Mesothelial cell of epicardium (in vitro differentiated cells): ENCODE results near the gene CLMP. TPM values are rescaled to one million over a fixed set of nuclear protein-coding genes. Genes with fewer than 3 reads are reported as not detected.

Source experiments
- DNase-seq, 2 experiments: peaks; one replicate each; pipeline ENCODE4 v3.0.0; 2021; ENCODE audit warnings: low spot score in 2 of 2; ENCODE audit not compliant: unreplicated experiment in 2 of 2
- H3K27ac Mint-ChIP-seq: 2 replicates; pipeline ENCODE4 v1.8.0; 2021; ENCODE audit warnings: mixed read lengths
- H3K27me3 Mint-ChIP-seq: 2 replicates; pipeline ENCODE4 v1.8.0; 2021; ENCODE audit warnings: low read depth, mixed read lengths
- H3K36me3 Mint-ChIP-seq: 2 replicates; pipeline ENCODE4 v1.8.0; 2021; ENCODE audit warnings: mixed read lengths
- H3K4me1 Mint-ChIP-seq: 2 replicates; pipeline ENCODE4 v1.8.0; 2021; ENCODE audit warnings: mixed read lengths
- H3K4me3 Mint-ChIP-seq: 2 replicates; pipeline ENCODE4 v1.8.0; 2021; ENCODE audit warnings: mild to moderate bottlenecking, moderate library complexity, mixed read lengths
- H3K9me3 Mint-ChIP-seq: 2 replicates; pipeline ENCODE4 v1.8.0; 2021; ENCODE audit warnings: mixed read lengths
- total RNA-seq: library from RNA; stranded (reverse); gene quantifications from 3 replicates; pipeline ENCODE4 v1.2.1, GENCODE V29; 2021
- TF ChIP-seq, protein P1 (sequence below): fragments of 200-600 bp; sonication (generic); IDR thresholded peaks from one replicate; pipeline ENCODE4 v1.5.0; 2021; ENCODE audit warnings: antibody characterized with exemption; ENCODE audit not compliant: unreplicated experiment

The CLMP gene
- total RNA-seq, 1 donor from 2014 or later, result 18.0 TPM

DNA sequence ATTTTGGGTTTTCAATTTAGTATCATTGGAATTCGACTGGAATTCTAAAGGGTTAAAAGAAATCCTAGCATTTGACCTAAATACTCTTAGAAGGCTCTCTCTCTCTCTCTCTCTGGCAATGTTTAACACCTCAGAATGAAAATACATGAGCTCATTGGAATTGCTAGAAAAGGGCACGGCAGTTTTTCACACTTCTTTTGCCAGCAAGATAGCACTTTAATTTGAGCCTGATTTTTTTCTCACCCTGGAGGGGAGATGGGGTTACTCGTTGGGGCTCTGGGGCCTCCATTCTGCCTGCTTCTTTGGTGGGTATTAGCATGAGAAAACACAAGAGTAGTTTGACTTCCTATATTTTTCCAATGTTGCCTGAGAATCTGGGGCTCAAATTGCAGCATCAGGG is 22.8 kb upstream of the CLMP start:
- H3K4me1 Mint-ChIP-seq, result peaks cover 7% of the 10 kb centered on the region
- TF ChIP-seq, protein P1, sequence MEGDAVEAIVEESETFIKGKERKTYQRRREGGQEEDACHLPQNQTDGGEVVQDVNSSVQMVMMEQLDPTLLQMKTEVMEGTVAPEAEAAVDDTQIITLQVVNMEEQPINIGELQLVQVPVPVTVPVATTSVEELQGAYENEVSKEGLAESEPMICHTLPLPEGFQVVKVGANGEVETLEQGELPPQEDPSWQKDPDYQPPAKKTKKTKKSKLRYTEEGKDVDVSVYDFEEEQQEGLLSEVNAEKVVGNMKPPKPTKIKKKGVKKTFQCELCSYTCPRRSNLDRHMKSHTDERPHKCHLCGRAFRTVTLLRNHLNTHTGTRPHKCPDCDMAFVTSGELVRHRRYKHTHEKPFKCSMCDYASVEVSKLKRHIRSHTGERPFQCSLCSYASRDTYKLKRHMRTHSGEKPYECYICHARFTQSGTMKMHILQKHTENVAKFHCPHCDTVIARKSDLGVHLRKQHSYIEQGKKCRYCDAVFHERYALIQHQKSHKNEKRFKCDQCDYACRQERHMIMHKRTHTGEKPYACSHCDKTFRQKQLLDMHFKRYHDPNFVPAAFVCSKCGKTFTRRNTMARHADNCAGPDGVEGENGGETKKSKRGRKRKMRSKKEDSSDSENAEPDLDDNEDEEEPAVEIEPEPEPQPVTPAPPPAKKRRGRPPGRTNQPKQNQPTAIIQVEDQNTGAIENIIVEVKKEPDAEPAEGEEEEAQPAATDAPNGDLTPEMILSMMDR, result no peak
- H3K9me3 Mint-ChIP-seq, result peaks cover 19% of the 10 kb centered on the region
- no peaks in the 10 kb centered on the region for H3K27me3 Mint-ChIP-seq
- peaks cover 2% of the 10 kb centered on the region for H3K36me3 Mint-ChIP-seq
- no peak for DNase-seq
- H3K27ac Mint-ChIP-seq, result no peak overlapping the region
- H3K4me3 Mint-ChIP-seq, result no peak overlapping the region

GRCh38 chr11:123216249-123216648 is 21.2 kb upstream of the CLMP start:
- H3K9me3 Mint-ChIP-seq, result peaks cover 2% of the 10 kb centered on the region
- no peak overlapping the region for H3K27ac Mint-ChIP-seq
- no peaks in the 10 kb centered on the region for H3K27me3 Mint-ChIP-seq
- peaks cover 12% of the 10 kb centered on the region for H3K4me1 Mint-ChIP-seq
- DNase-seq, result no peak
- TF ChIP-seq, protein P1, result no peak
- no peak overlapping the region for H3K4me3 Mint-ChIP-seq
- H3K36me3 Mint-ChIP-seq, result no peaks in the 10 kb centered on the region

GRCh38 chr11:123214940-123215339 is 19.9 kb upstream of the CLMP start:
- no peak overlapping the region for H3K4me3 Mint-ChIP-seq
- H3K27ac Mint-ChIP-seq, result no peak overlapping the region
- DNase-seq, result no peak
- TF ChIP-seq, protein P1, result no peak
- H3K9me3 Mint-ChIP-seq, result no peaks in the 10 kb centered on the region
- H3K27me3 Mint-ChIP-seq, result no peaks in the 10 kb centered on the region
- H3K4me1 Mint-ChIP-seq, result peaks cover 18% of the 10 kb centered on the region
- H3K36me3 Mint-ChIP-seq, result no peaks in the 10 kb centered on the region

DNA sequence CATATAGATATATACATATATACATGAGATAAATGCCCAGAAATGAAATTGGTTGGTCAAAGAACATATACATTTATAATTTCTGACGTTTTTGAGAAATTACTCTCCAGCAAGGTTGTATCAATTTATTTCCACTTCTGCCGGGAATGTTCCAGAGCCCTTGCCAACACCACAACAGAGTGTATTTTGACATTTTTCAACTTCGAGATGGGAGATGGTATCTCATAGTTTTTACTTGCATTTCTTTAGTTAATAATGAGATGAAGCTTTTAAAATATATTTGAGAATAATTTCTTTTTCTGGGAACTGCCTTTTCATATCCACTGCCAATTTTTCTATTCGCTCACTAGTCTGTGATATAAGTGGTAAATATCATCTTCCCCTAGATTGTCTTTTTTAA is 19.3 kb upstream of the CLMP start:
- H3K27ac Mint-ChIP-seq, result no peak overlapping the region
- no peak for DNase-seq
- no peaks in the 10 kb centered on the region for H3K36me3 Mint-ChIP-seq
- TF ChIP-seq, protein P1, result no peak
- peaks cover 19% of the 10 kb centered on the region for H3K4me1 Mint-ChIP-seq
- no peaks in the 10 kb centered on the region for H3K27me3 Mint-ChIP-seq
- no peaks in the 10 kb centered on the region for H3K9me3 Mint-ChIP-seq
- no peak overlapping the region for H3K4me3 Mint-ChIP-seq

DNA sequence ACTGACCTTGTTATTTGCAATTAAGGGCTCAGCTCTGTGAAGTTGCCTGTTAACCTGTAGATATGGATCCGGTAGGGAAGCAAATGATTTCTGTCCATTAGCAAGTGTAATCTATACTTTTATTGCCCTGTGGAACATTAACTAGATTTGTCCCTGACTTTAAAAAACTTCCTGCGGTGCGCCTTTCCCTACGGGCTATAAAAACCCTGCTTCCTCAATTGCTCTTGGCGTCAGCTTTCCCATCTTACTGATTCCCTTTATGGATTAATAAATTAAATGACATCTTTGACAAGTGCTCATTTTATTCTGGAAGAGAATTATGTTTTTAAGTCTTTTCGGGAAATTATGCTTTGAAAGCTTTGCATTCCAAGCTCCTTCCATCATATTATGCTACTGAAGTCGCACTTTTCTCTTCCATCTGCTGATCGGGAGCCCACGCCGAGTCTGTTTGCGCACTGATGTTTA is 18.3 kb upstream of the CLMP start:
- TF ChIP-seq, protein P1, result no peak
- Mint-ChIP-seq H3K36me3 (no peaks in the 10 kb centered on the region), H3K27ac (no peak overlapping the region), H3K4me3 (no peak overlapping the region), H3K4me1 (peaks cover 18% of the 10 kb centered on the region), H3K9me3 (no peaks in the 10 kb centered on the region), H3K27me3 (no peaks in the 10 kb centered on the region)
- no peak for DNase-seq

DNA sequence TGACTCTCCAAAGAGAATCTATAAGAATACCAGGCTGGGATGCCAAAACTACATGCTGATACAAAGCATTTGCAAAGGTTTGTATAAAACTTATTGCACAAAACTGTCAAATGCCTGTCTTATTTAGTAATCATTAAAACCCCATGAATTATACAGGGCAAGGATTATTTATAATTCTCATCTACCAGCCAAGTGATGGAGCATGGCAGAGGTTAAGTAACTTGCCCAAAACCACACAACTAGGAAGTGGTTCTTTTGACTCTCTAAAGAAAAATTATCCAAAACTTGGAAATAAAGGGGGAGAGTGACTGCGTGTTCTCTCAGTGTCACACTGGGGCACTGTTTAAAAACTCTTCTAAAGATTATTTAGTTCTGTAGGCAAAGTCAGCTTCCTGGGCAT is 17.4 kb upstream of the CLMP start:
- TF ChIP-seq, protein P1, result no peak
- Mint-ChIP-seq H3K27me3 (no peaks in the 10 kb centered on the region), H3K9me3 (no peaks in the 10 kb centered on the region), H3K4me3 (no peak overlapping the region), H3K36me3 (no peaks in the 10 kb centered on the region), H3K4me1 (peaks cover 12% of the 10 kb centered on the region), H3K27ac (no peak overlapping the region)
- DNase-seq, result no peak
